GM23248 (cell line): ENCODE measurements around the gene AVP.

Experiments
- EZH2 ChIP-seq: fragments of 200-600 bp; sonication (generic); IDR thresholded peaks from 2 replicates; pipeline ENCODE4 v1.6.1; 2018; ENCODE audit warnings: antibody characterized with exemption, mild to moderate bottlenecking; ENCODE audit not compliant: insufficient read depth, poor library complexity, severe bottlenecking
- EZH2phosphoT487 ChIP-seq: fragments of 200-600 bp; sonication (generic); IDR thresholded peaks from 2 replicates; pipeline ENCODE4 v1.6.1; 2018; ENCODE audit warnings: antibody characterized with exemption, moderate library complexity, mild to moderate bottlenecking, low read depth; ENCODE audit not compliant: insufficient read depth

DNA sequence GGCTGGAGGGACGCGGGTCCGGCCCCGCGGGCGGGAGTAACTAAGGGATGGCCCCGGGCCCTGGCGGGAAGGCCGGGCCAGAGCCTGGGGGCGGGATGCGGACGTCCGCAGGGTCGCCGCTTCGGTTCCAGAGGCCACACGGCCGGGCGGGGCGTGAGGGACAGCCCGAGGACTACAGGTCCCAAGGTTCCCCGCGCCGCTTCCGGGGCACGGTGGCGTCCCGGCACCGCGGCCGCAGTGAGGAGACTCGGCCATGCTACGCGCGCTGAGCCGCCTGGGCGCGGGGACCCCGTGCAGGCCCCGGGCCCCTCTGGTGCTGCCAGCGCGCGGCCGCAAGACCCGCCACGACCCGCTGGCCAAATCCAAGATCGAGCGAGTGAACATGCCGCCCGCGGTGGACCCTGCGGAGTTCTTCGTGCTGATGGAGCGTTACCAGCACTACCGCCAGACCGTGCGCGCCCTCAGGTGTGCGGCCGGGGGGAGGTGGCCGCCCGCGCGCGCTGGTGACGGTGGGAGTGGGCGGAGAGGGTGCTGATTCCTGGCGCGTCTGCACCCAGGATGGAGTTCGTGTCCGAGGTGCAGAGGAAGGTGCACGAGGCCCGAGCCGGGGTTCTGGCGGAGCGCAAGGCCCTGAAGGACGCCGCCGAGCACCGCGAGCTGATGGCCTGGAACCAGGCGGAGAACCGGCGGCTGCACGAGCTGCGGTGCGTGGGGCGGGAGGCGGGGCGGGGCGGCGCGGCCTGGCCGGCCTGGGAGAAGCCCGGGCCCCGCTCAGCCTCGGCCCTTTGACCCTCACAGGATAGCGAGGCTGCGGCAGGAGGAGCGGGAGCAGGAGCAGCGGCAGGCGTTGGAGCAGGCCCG lies 38.5 kb downstream of the AVP start, which contains the start of gene MRPS26:
- TF ChIP-seq EZH2 (no peak), EZH2phosphoT487 (no peak)
